CD4-positive, alpha-beta T cell treated with Interleukin-6 for 4 hours (primary cell): ENCODE data around the gene TTLL12.

Source experiments
- DNase-seq: peaks from one replicate; pipeline ENCODE4 v3.0.0-alpha.2; 2020; ENCODE audit warnings: mixed read lengths

The TTLL12 gene

DNA sequence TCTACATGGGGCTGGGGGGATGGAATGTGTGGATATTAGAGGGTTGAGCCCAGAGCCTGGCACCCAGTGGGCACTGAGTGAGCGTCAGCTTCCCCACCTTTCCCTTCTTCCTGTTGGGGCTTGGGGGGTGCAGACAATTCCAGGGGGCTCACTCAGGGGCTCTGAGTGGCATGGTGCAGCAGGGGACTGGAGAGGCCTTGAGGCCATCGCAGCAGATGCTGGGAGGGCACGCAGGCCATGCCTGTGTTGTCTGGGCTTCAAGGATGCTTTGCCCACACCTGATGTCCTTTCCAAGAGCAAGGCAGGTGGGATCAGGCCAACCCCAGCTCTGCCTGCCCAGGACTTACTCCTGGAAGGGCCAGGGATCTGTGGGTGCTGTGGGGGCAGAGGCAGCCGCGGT lies 11.2 kb upstream of the TTLL12 start:
- DNase-seq = no peak

GRCh38 chr22:43197271-43197941 lies 10.5 kb upstream of the TTLL12 start:
- DNase-seq = no peak

DNA sequence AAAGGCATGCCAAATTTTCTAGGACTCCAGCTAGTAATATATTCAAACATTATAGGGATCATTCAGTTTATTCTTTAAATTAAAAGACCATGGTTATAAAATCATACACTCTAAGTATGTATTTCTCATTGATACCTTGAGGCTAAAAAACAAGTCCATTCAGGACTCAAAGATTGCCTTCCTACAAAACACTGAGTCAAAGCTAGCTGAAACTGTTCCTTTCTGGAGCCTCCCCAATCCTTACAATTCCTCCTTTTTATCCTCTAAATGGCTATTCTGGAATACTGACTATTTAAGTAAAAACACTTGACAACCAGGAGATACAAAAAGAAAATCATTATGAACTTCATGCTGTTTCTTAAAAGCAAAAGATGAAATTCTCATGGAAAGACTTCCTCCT lies 4.9 kb upstream of the TTLL12 start:
- no peak for DNase-seq

- no peak for DNase-seq
Observed at GRCh38 chr22:43188829-43189545, 2.1 kb upstream of the TTLL12 start.

GRCh38 chr22:43187171-43188099 lies 501 bp upstream of the TTLL12 start:
- DNase-seq = peak; percentile 98

DNA sequence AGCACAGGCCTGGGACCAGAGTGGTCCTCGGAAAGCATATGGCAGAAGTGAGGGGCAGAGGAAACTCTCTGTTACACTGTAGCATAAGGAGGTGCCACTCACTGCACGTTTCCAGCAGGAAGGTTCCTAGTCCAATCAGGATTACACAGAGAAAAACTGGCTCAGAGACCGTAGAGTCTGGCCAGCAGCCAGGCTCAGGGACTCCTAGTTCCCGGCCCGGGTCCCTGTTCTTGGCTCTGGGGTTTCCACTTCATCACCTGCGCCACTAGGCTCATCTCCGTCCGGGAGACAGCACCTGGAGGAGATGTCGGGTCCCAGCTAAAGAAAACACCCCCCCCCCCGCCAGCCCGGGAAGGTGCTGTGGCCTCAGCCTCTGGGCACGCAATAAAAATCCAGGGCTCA lies 1.1 kb downstream of the TTLL12 start:
- DNase-seq = no peak

DNA sequence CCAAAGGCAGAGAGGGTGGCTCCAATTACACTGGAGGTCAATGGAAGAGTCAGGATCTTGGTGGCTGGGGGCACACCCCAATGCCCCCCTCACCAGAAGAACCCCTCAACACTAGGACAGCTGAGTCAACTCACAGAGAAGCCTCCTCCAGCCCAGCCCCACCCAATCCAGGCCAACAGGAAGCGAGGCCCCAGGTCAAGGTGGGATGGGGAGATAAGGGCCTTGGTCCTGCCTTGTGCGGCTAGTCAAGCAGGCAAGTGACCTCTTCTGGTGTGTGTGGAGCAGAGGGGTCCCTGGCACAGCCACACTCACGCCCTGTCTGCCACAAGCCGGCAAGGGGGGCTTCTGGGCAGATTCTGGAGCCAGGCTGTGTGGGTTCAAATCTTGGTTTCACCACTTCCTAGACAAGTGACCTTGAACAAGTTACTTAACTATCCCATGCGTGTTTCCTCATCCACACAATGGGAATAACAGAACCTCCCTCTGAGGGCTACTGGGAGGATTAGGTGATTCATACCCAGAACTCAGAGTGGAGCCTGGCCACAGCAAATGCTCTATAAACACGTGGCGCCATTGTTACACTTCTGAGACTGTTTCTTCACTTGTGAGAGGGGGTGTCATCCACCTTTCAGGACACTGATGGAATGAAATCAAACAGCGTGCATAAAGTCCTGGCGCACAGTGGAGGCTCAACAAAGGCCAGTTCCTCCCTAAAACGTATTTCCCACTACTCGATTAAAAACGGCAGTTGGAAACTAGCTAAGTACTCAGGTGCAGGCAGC lies 3.2 kb downstream of the TTLL12 start:
- no peak for DNase-seq

DNA sequence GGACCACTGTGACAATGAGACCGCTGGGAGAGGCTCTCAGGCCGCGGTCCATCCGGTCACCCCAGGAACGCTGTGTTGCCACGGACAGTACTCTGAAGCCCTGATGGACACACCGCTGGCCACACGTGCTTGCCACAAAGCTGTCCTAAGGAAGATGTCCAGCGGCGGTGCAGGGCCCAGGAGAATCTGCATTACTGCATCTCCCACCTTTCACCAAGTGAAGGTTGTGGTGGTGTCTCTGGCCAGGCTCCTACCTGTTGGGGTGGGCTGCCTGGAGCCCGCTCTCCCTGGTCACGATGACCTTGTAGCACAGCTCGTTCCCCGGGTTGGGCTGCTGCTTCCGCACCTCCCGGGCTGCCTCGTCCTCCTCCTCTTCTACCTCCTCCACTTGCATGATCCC lies 4.2 kb downstream of the TTLL12 start:
- DNase-seq = no peak

- no peak for DNase-seq
Observed at GRCh38 chr22:43182118-43182517, 4.8 kb downstream of the TTLL12 start.

- DNase-seq = no peak
Observed at GRCh38 chr22:43181321-43182076, 5.4 kb downstream of the TTLL12 start.

DNA sequence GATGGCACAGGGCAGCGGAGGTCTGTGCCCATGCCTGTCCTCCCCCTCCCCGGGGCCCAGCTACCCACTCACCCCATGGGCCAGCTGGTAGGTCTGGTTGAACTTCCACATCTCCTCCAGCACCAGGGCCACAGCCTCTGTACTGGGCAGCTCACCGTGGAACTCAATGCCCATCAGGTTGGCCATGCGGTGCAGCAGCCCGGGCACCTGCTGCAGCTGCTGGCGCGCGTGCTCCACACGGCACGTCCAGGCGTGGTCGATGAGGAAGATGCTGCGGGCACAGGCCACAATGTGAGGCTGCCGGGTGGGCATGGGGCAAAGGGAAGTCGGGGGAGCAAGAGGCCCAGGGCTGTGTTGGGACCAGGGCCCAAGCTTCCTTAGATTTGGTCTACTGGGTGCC lies 6.3 kb downstream of the TTLL12 start:
- no peak for DNase-seq

DNA sequence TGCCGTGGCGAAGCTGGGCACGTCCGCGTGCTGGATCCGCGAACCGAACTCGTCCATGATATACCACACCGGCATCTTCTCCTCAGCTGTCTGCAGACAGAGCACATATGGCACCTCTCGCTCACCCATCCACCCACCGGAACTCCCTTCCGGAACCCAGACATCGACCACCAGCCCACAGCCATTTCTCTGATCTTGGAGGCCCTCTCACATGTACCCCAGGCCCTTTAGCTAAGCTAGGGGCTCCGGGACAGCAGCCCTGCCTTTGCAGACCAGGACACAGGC lies 7.1 kb downstream of the TTLL12 start:
- DNase-seq = no peak

- DNase-seq = no peak
Observed at GRCh38 chr22:43179146-43179910, 7.6 kb downstream of the TTLL12 start.

DNA sequence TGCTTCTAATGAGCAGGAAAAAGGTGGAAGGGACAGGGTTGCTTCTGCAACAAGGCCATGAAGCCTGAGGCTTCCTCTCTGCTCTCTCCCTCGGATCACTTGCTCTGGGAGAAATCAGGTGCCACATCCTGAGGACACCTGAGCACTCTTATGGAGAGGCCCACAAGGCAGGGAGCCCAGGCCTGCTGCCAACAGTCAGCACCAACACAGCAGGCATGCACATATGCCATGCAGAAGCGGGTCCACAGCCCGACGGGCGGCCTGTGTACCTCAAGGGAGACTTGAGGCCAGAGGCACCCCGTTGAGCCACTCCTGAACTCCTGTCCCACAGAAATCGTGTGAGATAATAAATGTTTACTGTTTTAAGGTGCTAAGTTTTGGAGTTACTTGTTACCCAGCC lies 9.5 kb downstream of the TTLL12 start:
- no peak for DNase-seq

DNA sequence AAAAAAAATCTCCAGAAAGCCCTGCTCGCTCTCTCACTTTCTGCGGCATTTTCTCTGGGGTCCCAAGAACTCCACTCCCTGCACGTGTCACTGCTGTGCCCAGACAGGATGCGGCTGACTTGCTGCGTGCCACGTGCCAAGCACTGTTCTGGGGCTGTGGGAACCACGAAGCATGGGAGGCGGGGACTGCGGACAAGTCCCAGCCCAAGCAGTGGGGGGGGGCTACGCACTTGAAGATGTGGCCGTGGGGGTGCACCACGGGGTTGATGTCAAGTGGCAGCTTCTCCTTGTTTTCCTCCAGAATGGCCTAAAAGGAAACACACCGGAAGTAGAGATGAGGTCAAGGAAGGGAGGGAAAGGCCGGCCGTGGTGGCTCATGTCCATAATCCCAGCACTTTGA lies 10.8 kb downstream of the TTLL12 start:
- no peak for DNase-seq

GRCh38 chr22:43174941-43175531 lies 11.9 kb downstream of the TTLL12 start:
- DNase-seq = no peak

GRCh38 chr22:43173976-43174720 lies 12.8 kb downstream of the TTLL12 start:
- DNase-seq = no peak

DNA sequence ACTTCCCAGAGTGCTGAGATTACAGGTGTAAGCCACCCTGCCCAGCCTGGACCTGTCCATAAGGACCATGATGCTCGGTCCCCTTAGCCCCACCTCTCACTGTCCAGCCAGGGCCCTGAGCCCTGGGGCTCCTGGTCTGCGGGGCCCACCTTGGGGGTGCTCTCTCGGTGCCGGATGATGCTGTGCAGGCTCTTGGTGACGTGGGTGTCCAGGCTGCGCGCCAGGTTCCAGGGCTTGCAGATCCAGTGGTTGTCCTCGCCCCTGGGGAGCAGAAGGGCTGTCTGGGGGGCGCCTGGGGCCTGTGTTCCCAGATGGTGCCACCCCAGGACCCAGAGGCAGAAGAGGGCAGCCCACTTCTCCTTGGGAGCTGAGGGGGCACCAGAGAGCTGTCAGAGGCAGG lies 13.4 kb downstream of the TTLL12 start:
- no peak for DNase-seq

DNA sequence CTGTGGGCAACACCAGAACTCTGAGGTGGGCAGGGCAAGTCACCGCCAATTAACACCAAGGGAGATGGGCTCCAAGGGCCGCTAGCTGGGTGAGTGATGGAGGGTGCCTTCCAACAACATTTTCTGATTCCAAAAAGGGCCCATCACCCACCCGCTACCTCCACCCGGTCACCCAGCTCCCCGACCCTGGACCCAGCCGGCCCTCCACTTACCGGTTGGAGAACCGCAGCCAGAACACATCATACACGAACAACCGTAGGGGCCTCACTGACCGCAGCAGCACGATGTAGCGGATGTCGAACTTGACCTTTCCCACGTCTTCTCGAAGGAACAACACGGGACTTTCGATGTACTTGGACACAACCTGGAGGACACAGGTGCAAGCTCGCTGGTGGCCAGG lies 14.7 kb downstream of the TTLL12 start:
- no peak for DNase-seq

DNA sequence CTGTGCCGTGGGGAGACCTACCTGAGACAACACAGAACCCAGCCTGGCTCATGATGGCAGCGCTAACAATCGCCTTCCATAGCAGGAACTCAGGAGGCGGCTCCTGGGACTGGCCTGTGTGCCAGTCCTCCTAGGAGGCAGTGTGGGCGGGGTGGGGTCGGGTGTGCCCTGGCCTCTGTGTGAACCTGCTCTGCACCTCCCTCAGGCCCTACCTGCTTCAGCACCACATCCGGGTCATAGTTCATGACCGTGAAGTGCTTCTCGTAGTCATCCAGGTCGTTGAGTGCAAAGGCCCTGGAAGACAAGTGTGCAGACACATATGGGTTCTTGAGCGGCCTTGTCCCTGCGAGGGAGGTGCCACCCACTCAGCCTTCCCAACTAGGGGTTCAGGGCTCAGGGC lies 15.3 kb downstream of the TTLL12 start:
- DNase-seq = no peak
